Neural progenitor cell (in vitro differentiated cells): Measurements from ENCODE around the gene TFDP1.

ENCODE experiments used
- EZH2 ChIP-seq: fragments of 200-600 bp; sonication (generic); IDR thresholded peaks from 2 replicates; pipeline ENCODE4 v1.6.1; 2017; ENCODE audit warnings: antibody characterized with exemption, mild to moderate bottlenecking, moderate library complexity
- TF ChIP-seq, protein P1 (sequence below): fragments of 200-600 bp; sonication (generic); IDR thresholded peaks from 2 replicates; pipeline ENCODE4 v1.5.1; 2017; ENCODE audit warnings: antibody characterized with exemption, mild to moderate bottlenecking

DNA sequence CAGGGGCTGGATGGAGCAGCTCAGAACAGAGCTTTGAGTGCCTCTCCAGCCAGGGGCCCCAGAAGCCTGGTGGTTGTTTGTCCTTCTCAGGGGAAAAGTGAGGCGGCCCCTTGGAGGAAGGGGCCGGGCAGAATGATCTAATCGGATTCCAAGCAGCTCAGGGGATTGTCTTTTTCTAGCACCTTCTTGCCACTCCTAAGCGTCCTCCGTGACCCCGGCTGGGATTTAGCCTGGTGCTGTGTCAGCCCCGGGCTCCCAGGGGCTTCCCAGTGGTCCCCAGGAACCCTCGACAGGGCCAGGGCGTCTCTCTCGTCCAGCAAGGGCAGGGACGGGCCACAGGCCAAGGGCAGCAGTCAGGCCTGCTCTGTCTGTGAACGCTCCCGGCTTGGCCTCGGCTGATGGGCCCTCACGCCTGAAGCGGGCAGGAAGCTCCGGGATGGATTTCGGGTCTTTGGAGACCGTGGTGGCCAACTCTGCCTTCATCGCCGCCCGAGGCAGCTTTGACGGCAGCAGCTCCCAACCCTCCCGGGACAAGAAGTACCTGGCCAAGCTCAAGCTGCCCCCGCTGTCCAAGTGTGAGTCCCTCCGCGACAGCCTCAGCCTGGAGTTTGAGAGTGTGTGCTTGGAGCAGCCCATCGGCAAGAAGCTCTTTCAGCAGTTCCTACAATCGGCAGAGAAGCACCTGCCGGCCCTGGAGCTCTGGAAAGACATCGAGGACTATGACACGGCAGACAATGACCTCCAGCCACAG is 82.6 kb downstream of the TFDP1 start, which contains the start of gene GRK1:
- TF ChIP-seq, protein P1, sequence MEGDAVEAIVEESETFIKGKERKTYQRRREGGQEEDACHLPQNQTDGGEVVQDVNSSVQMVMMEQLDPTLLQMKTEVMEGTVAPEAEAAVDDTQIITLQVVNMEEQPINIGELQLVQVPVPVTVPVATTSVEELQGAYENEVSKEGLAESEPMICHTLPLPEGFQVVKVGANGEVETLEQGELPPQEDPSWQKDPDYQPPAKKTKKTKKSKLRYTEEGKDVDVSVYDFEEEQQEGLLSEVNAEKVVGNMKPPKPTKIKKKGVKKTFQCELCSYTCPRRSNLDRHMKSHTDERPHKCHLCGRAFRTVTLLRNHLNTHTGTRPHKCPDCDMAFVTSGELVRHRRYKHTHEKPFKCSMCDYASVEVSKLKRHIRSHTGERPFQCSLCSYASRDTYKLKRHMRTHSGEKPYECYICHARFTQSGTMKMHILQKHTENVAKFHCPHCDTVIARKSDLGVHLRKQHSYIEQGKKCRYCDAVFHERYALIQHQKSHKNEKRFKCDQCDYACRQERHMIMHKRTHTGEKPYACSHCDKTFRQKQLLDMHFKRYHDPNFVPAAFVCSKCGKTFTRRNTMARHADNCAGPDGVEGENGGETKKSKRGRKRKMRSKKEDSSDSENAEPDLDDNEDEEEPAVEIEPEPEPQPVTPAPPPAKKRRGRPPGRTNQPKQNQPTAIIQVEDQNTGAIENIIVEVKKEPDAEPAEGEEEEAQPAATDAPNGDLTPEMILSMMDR: no peak
- no peak for TF ChIP-seq EZH2
